ENCODE data around the gene ARHGEF16.

DNA sequence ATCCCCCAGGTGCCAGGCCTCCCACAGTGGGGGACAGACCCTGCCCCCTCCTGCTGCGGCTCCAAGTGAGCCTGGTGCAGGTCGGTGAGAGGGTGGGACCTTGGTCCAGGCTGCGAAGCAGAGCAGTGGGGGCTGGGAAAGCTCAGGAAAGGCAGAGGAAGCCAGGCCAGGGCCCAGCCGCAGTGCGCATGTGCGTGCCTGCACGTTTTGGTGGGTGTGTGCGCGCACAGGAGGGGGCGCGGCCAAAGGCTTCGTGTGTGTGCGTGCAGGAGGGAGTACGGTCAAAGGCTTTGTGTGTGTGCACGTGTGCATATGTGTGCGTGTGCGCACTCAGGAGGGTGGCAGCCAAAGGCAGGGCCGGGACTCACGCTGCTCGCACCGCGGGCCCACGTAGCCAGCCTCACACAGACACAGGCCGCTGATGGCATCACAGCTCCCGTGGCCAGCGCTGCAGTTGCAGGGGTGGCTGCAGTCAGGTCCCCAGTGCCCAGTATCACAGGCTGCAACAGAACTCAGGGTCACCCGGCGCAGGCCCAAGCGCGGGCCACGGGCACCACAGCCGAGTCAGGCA, 45.9 kb downstream of the ARHGEF16 start:
- TF ChIP-seq ZNF311 (tag by site-specific recombination; IDR thresholded peaks at IDR 0.05; ENCODE audit: borderline replicate concordance) (no peak), KLF7 (tag by site-specific recombination; IDR thresholded peaks at IDR 0.05; ENCODE audit: borderline replicate concordance) (no peak), ZNF175 (tag by site-specific recombination; IDR thresholded peaks at IDR 0.05) (no peak), CTCF (tag by site-specific recombination; IDR thresholded peaks at IDR 0.05) (no peak), ATF2 (tag by site-specific recombination; IDR thresholded peaks at IDR 0.05; ENCODE audit: low read depth) (no peak)
- TF ChIP-seq, protein P1, sequence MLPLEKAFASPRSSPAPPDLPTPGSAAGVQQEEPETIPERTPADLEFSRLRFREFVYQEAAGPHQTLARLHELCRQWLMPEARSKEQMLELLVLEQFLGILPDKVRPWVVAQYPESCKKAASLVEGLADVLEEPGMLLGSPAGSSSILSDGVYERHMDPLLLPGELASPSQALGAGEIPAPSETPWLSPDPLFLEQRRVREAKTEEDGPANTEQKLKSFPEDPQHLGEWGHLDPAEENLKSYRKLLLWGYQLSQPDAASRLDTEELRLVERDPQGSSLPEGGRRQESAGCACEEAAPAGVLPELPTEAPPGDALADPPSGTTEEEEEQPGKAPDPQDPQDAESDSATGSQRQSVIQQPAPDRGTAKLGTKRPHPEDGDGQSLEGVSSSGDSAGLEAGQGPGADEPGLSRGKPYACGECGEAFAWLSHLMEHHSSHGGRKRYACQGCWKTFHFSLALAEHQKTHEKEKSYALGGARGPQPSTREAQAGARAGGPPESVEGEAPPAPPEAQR (tag by site-specific recombination; IDR thresholded peaks at IDR 0.05), result no peak
